Stimulated activated CD4-positive, alpha-beta T cell treated with anti-CD3 and anti-CD28 coated beads, TNF-alpha, amount 100 ng/mL, for 48 hours (primary cell): ENCODE measurements around the gene PCDHA6.
"Not testable (repeated sequence)": the region's sequence is repeated elsewhere in the genome, so short reads cannot be mapped to it uniquely, and the experiment has no call there.

ENCODE experiments used
- DNase-seq, 3 donors: peaks; one replicate each; pipeline ENCODE4 v3.0.0-alpha.2; 2020; ENCODE audit warnings: low read depth in 3 of 3

The PCDHA6 gene

DNA sequence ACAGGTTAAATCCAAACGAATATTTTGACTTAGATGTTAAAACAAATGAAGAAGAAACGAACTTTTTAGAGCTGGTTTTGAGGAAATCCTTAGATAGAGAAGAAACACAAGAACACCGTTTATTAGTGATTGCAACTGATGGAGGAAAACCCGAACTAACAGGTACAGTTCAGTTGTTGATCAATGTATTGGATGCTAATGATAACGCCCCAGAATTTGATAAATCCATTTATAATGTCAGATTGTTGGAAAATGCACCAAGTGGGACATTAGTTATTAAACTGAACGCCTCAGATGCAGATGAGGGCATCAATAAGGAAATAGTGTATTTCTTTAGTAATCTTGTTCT lies 5.5 kb upstream of the PCDHA6 start:
- DNase-seq: no peak

DNA sequence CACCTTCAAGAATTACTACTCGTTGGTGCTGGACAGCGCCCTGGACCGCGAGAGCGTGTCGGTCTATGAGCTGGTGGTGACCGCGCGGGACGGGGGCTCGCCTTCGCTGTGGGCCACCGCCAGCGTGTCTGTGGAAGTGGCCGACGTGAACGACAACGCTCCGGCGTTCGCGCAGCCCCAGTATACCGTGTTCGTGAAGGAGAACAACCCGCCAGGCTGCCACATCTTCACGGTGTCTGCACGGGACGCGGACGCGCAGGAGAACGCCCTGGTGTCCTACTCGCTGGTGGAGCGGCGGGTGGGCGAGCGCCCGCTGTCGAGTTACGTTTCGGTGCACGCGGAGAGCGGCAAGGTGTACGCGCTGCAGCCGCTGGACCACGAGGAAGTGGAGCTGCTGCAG lies 4.8 kb upstream of the PCDHA6 start:
- DNase-seq: not testable (repeated sequence)

DNA sequence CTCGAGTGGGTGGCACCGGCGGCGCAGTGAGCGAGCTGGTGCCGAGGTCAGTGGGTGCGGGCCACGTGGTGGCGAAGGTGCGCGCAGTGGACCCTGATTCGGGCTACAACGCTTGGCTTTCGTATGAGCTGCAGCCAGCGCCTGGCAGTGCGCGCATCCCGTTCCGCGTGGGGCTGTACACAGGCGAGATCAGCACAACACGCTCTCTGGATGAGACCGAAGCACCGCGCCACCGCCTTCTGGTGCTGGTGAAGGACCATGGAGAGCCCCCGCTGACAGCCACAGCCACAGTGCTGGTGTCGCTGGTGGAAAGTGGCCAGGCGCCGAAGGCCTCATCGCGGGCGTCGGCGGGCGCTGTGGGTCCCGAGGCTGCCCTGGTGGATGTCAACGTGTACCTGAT lies 4.3 kb upstream of the PCDHA6 start:
- DNase-seq: no peak

DNA sequence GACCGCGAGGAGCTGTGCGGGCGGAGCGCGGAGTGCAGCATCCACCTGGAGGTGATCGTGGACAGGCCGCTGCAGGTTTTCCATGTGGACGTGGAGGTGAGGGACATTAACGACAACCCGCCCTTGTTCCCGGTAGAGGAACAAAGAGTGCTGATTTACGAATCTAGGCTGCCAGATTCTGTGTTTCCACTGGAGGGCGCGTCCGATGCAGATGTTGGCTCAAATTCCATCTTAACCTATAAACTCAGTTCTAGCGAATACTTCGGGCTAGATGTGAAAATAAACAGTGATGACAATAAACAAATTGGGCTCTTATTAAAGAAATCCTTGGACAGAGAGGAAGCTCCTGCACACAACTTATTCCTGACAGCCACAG lies 590 bp downstream of the PCDHA6 start:
- DNase-seq: no peak

DNA sequence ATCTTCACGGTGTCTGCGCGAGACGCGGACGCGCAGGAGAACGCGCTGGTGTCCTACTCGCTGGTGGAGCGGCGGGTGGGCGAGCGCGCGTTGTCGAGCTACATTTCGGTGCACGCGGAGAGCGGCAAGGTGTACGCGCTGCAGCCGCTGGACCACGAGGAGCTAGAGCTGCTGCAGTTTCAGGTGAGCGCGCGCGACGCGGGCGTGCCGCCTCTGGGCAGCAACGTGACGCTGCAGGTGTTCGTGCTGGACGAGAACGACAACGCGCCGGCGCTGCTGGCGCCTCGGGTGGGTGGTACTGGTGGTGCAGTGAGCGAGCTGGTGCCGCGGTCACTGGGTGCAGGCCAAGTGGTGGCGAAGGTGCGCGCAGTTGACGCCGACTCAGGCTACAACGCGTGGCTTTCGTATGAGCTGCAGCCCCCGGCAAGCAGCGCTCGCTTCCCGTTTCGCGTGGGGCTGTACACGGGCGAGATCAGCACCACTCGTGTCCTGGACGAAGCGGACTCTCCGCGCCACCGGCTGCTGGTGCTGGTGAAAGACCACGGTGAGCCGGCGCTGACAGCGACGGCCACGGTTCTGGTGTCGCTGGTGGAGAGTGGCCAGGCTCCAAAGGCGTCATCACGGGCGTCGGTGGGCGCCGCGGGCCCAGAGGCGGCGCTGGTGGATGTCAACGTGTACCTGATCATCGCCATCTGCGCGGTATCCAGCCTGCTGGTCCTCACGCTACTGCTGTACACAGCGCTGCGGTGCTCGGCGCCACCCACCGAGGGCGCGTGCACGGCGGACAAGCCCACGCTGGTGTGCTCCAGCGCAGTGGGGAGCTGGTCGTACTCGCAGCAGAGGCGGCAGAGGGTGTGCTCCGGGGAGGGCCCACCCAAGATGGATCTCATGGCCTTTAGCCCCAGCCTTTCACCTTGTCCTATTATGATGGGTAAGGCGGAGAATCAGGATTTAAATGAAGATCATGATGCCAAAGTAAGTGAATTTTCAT lies 2.0 kb downstream of the PCDHA6 start:
- DNase-seq: not testable (repeated sequence)

DNA sequence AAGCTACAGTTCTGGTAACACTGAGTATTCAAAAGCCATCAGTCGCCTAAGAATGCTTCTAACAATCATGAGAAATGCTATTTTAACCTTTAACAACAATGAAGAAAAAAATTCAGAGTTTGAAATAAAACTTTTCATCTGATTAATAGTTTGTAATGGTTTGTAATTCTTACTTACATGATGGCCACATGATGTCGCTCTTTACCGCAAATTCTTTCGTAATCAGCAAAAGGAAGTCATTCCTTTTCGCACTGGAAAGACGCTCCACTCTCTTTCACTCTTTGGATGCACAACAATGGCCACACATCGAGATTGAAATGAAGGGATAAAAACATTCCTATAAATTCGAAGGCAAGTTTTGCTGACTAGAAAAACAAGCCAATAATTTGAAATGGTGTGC lies 6.2 kb downstream of the PCDHA6 start, which contains the start of gene PCDHA7:
TSS of gene PCDHA7 (plus strand) at position 277 of the 400 bp plus-strand sequence. CDS start at position 392, 115 bp downstream.
- DNase-seq: no peak

DNA sequence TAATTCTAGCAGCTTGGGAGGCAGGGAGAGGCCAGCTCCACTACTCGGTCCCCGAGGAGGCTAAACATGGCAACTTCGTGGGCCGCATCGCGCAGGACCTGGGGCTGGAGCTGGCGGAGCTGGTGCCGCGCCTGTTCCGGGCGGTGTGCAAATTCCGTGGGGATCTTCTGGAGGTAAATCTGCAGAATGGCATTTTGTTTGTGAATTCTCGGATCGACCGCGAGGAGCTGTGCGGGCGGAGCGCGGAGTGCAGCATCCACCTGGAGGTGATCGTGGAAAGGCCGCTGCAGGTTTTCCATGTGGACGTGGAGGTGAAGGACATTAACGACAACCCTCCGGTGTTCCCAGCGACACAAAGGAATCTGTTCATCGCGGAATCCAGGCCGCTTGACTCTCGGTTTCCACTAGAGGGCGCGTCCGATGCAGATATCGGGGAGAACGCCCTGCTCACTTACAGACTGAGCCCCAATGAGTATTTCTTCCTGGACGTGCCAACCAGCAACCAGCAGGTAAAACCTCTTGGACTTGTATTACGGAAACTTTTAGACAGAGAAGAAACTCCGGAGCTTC lies 6.8 kb downstream of the PCDHA6 start:
- DNase-seq: not testable (repeated sequence)

DNA sequence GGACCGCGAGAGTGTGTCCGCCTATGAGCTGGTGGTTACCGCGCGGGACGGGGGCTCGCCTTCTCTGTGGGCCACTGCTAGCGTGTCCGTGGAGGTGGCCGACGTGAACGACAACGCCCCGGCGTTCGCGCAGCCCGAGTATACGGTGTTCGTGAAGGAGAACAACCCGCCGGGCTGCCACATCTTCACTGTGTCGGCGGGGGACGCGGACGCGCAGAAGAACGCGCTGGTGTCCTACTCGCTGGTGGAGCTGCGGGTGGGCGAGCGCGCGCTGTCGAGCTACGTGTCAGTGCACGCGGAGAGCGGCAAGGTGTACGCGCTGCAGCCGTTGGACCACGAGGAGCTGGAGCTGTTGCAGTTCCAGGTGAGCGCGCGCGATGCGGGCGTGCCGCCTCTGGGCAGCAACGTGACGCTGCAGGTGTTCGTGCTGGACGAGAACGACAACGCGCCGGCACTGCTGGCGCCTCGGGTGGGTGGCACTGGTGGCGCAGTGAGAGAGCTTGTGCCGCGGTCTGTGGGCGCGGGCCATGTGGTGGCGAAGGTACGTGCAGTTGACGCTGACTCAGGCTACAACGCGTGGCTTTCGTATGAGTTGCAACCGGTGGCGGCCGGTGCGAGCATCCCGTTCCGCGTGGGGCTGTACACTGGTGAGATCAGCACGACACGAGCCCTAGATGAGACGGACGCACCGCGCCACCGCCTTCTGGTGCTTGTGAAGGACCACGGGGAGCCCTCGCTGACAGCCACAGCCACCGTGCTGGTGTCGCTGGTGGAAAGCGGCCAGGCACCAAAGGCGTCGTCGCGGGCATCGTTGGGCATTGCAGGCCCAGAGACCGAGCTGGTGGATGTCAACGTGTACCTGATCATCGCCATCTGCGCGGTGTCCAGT lies 8.1 kb downstream of the PCDHA6 start:
- DNase-seq: no peak

DNA sequence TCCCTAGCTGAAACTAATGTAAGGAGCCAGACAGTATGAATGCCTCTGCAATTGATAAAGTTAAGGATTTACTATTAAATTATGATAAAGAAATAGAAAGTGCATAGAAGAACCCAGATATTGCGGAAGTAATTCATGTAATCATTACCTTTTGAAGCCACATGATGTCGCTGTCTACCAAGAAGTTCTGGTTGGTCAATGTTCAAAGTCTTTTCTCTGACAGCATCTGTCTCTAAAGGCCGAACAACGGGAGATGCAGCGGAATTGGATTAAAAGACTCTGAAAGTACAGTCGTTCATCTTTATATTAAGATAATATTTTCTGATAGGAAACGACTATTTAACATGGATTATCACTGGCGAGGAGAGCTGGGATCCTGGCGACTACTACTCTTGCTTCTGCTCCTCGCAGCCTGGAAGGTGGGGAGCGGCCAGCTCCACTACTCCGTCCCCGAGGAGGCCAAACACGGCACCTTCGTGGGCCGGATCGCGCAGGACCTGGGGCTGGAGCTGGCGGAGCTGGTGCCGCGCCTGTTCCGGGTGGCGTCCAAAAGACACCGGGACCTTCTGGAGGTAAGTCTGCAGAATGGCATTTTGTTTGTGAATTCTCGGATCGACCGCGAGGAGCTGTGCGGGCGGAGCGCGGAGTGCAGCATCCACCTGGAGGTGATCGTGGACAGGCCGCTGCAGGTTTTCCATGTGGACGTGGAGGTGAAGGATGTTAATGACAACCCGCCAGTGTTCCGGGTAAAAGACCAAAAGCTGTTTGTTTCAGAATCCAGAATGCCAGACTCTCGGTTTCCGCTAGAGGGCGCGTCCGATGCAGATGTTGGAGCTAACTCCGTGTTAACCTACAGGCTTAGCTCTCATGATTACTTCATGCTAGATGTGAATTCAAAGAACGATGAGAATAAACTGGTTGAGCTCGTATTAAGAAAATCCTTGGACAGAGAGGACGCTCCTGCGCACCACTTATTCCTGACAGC lies 13.5 kb downstream of the PCDHA6 start, which contains the start of gene PCDHA8:
TSS of gene PCDHA8 (plus strand) at position 210 of the 985 bp plus-strand sequence. CDS start at position 345, 135 bp downstream.
- DNase-seq: peak in 1 of 3 donors; percentile 3

DNA sequence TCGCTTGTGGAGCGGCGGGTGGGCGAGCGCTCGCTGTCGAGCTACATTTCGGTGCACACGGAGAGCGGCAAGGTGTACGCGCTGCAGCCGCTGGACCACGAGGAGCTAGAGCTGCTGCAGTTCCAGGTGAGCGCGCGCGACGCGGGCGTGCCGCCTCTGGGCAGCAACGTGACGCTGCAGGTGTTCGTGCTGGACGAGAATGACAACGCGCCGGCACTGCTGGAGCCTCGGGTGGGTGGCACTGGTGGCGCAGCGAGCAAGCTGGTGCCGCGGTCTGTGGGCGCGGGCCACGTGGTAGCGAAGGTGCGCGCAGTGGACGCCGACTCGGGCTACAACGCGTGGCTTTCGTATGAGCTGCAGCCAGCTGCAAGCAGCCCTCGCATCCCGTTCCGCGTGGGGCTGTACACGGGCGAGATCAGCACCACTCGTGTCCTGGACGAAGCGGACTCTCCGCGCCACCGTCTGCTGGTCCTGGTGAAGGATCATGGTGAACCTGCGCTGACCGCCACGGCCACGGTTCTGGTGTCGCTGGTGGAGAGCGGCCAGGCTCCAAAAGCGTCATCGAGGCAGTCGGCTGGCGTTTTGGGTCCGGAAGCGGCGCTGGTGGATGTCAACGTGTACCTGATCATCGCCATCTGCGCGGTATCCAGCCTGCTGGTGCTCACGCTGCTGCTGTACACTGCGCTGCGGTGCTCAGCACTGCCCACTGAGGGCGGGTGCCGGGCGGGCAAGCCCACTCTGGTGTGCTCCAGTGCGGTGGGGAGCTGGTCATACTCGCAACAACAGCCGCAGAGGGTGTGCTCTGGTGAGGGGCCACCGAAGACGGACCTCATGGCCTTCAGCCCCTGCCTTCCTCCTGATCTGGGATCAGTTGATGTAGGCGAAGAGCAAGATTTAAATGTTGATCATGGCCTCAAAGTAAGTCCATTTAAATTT lies 15.3 kb downstream of the PCDHA6 start:
- DNase-seq: no peak

DNA sequence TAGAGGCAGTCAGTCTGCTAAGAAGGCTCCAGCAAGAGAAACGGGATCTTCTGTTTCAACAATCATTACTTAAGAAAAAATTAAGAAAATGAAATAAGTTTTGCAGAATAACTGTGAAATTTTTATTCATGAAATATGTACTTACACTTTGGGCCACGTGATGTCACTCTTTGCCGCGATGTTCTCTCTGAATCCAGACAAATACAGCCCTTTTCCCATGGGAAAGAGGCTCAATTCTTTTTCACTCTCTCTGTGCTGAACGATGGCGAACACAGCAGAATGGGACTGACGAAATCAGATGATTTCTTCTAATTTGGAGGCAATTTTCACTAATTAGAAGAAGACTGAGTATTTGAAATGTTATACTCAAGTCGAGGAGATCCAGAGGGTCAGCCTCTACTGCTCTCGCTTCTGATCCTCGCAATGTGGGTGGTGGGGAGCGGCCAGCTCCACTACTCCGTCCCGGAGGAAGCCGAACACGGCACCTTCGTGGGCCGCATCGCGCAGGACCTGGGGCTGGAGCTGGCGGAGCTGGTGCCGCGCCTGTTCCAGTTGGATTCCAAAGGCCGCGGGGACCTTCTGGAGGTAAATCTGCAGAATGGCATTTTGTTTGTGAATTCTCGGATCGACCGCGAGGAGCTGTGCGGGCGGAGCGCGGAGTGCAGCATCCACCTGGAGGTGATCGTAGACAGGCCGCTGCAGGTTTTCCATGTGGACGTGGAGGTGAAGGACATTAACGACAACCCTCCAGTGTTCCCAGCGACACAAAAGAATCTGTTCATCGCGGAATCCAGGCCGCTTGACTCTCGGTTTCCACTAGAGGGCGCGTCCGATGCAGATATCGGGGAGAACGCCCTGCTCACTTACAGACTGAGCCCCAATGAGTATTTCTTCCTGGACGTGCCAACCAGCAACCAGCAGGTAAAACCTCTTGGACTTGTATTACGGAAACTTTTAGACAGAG lies 20.7 kb downstream of the PCDHA6 start, which contains the start of gene PCDHA9:
TSS of gene PCDHA9 (plus strand) at position 244 of the 964 bp plus-strand sequence. CDS start at position 358, 114 bp downstream.
- DNase-seq: not testable (repeated sequence)

DNA sequence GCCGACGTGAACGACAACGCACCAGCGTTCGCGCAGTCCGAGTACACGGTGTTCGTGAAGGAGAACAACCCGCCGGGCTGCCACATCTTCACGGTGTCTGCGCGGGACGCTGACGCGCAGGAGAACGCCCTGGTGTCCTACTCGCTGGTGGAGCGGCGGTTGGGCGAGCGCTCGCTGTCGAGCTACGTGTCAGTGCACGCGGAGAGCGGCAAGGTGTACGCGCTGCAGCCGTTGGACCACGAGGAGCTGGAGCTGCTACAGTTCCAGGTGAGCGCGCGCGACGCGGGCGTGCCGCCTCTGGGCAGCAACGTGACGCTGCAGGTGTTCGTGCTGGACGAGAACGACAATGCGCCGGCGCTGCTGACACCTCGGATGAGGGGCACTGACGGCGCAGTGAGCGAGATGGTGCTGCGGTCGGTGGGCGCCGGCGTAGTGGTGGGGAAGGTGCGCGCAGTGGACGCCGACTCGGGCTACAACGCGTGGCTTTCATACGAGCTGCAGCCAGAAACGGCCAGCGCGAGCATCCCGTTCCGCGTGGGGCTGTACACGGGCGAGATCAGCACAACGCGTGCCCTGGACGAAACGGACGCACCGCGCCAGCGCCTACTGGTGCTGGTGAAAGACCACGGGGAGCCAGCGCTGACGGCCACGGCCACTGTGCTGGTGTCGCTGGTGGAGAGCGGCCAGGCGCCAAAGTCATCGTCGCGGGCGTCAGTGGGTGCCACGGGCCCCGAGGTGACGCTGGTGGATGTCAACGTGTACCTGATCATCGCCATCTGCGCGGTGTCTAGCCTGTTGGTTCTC lies 22.3 kb downstream of the PCDHA6 start:
- DNase-seq: not testable (repeated sequence)

DNA sequence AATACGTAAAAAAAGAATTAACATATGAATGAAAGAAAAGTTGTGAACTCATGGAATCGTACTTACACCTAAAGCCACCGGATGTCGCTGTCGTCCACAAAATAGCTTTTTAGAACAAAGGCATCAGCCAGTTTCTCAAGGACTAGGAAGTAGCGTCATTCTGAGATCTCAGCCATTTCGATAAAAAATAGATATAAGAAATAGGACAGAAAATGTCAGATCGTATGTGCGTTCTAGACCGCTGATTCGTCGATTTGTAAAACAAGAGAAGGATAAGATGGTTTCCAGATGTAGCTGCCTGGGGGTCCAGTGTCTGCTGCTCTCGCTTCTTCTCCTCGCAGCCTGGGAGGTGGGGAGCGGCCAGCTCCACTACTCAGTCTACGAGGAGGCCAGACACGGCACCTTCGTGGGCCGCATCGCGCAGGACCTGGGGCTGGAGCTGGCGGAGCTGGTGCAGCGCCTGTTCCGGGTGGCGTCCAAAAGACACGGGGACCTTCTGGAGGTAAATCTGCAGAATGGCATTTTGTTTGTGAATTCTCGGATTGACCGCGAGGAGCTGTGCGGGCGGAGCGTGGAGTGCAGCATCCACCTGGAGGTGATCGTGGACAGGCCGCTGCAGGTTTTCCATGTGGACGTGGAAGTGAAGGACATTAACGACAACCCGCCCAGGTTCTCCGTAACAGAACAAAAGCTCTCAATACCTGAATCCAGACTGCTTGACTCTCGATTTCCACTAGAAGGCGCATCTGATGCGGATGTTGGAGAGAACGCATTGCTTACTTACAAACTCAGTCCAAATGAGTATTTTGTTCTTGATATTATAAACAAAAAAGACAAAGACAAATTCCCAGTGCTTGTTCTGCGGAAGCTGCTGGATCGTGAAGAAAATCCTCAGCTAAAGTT lies 28.3 kb downstream of the PCDHA6 start, which contains the start of gene PCDHA10:
TSS of gene PCDHA10 (plus strand) at position 126 of the 903 bp plus-strand sequence. CDS start at position 278, 152 bp downstream.
- DNase-seq: no peak

DNA sequence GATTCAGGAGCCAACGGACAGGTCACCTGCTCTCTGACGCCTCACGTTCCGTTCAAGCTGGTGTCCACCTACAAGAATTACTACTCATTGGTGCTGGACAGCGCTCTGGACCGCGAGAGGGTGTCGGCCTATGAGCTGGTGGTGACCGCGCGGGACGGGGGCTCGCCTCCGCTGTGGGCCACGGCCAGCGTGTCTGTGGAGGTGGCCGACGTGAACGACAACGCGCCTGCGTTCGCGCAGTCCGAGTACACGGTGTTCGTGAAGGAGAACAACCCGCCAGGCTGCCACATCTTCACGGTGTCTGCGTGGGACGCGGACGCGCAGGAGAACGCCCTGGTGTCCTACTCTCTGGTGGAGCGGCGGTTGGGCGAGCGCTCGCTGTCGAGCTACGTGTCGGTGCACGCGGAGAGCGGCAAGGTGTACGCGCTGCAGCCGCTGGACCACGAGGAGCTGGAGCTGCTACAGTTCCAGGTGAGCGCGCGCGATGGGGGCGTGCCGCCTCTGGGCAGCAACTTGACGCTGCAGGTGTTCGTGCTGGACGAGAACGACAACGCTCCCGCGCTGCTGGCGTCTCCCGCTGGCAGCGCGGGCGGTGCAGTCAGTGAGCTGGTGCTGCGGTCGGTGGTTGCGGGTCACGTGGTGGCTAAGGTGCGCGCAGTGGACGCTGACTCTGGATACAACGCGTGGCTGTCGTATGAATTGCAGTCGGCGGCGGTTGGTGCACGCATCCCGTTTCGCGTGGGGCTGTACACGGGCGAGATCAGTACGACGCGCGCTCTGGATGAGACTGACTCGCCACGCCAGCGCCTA lies 29.6 kb downstream of the PCDHA6 start:
- DNase-seq: no peak

DNA sequence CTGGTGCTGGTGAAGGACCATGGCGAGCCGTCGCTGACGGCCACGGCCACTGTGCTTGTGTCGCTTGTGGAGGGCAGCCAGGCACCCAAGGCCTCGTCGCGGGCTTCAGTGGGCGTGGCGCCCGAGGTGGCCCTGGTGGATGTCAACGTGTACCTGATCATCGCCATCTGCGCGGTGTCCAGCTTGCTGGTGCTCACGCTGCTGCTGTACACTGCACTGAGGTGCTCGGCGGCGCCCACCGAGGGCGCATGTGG lies 30.2 kb downstream of the PCDHA6 start:
- no peak for DNase-seq
